Upper lobe of left lung (tissue), 6 donors: ENCODE measurements around the gene TPT1. TPM values are rescaled to one million over a fixed set of nuclear protein-coding genes. Genes with fewer than 3 reads are reported as not detected.

ENCODE experiments used
- ATAC-seq, 2 donors: fragments of 200-7000 bp; cut with Tn5 transposase; one replicate each; pipeline ENCODE4 v1.9.1; 2022; ENCODE audit warnings: mild to moderate bottlenecking in 2 of 2, moderate library complexity in 2 of 2; ENCODE audit not compliant: low FRiP score in 2 of 2
- DNase-seq, 2 donors: peaks; one replicate each; pipeline ENCODE4 v3.0.0-alpha.2; 2019 to 2020
- H3K27ac ChIP-seq, 4 donors: fragments of 200-600 bp; sonication (generic); one replicate each; pipeline ENCODE4 v1.5.1; 2016 to 2019
- H3K27me3 ChIP-seq, 4 donors: fragments of 200-600 bp; sonication (generic); one replicate each; pipeline ENCODE4 v1.5.1; 2017 to 2019
- H3K36me3 ChIP-seq, 4 donors: fragments of 200-600 bp; sonication (generic); one replicate each; pipeline ENCODE4 v1.5.1; 2016 to 2019
- H3K4me1 ChIP-seq, 4 donors: fragments of 200-600 bp; sonication (generic); one replicate each; pipeline ENCODE4 v1.5.1; 2018 to 2019
- H3K4me3 ChIP-seq, 4 donors: fragments of 200-600 bp; sonication (generic); one replicate each; pipeline ENCODE4 v1.5.1; 2017 to 2019; ENCODE audit warnings: mild to moderate bottlenecking in 2 of 4, moderate library complexity in 1 of 4
- H3K9me3 ChIP-seq, 4 donors: fragments of 200-600 bp; sonication (generic); one replicate each; pipeline ENCODE4 v1.5.1; 2018 to 2019
- EP300 ChIP-seq, 4 donors: sonication (generic); formaldehyde crosslinking; IDR thresholded peaks; one replicate each; pipeline ENCODE4 v1.5.1; 2017; ENCODE audit warnings: antibody characterized with exemption in 4 of 4, control low read depth in 2 of 4
- POLR2A ChIP-seq, 4 donors: fragments of 450-650 bp; IDR thresholded peaks; one replicate each; pipeline ENCODE4 v1.5.1; 2016 to 2017; ENCODE audit warnings: antibody characterized with exemption in 4 of 4, mild to moderate bottlenecking in 2 of 4
- POLR2AphosphoS5 ChIP-seq, 2 donors: sonication (generic); formaldehyde crosslinking; IDR thresholded peaks; one replicate each; pipeline ENCODE4 v1.5.1; 2017; ENCODE audit warnings: antibody characterized with exemption in 2 of 2
- WGBS, 2 donors: methylation state at CpG; one replicate each; pipeline ENCODE4 v1.1.5; 2017 to 2018; 5-methylcytosine and 5-hydroxymethylcytosine counted together
- total RNA-seq, 6 donors: library from RNA; depleted of rRNA in 4 of 6; stranded (reverse); fragments of >200 nt in 4 of 6; gene quantifications; one replicate each; pipeline versions ENCODE4 v1.1.0 to v1.2.1, GENCODE V29; 2016 to 2021
- TF ChIP-seq, protein P1 (sequence below), 6 experiments: fragments of 450-650 bp in 4 of 6; fragments of 200-600 bp in 2 of 6; sonication (generic) in 2 of 6; IDR thresholded peaks; one replicate each; pipeline ENCODE4 v1.5.1; 2016 to 2019; ENCODE audit warnings: antibody characterized with exemption in 6 of 6
- donor health status: DM: no; HTN: no; CAD: no; lungs with moderate emphysema.
- donor health status: DM: no; HTN: yes; CAD: no; lungs with severe emphysema.

Gene TPT1
- total RNA-seq, 6 donors from 2014 or later: 1,931 to 4,546 (median 2,844) TPM

DNA sequence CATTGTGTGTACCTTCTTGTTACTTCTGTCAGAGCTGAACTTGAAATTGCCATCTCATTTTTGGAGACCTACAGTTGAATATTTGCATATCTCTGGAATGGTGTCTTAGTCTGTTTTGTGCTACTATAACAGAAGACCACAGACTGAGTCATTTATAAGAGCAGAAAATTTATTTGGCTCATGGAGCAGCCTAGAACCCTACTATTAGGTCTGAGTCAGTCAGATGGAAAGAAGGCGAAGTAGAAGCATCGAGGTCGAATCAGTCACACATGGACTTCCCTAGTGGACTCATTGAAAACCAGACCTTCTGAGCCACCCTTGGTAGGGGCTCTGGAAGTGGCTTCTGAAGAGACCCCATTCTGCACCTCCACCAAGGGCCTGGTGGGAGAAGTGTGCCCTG, 33.9 kb upstream of the TPT1 start:
- ATAC-seq: no peak
- Histone ChIP-seq H3K9me3 (no peaks in the 10 kb centered on the region), H3K36me3 (no peaks in the 10 kb centered on the region), H3K4me1 (peaks cover 5 to 11% (median 8%) of the 10 kb centered on the region in 4 donors), H3K27ac (no peak overlapping the region), H3K4me3 (no peak overlapping the region), H3K27me3 (no peaks in the 10 kb centered on the region)
- WGBS, 2 donors: 93 to 97% methylated on average over 3 of the region's 3 CpGs
- TF ChIP-seq, protein P1, sequence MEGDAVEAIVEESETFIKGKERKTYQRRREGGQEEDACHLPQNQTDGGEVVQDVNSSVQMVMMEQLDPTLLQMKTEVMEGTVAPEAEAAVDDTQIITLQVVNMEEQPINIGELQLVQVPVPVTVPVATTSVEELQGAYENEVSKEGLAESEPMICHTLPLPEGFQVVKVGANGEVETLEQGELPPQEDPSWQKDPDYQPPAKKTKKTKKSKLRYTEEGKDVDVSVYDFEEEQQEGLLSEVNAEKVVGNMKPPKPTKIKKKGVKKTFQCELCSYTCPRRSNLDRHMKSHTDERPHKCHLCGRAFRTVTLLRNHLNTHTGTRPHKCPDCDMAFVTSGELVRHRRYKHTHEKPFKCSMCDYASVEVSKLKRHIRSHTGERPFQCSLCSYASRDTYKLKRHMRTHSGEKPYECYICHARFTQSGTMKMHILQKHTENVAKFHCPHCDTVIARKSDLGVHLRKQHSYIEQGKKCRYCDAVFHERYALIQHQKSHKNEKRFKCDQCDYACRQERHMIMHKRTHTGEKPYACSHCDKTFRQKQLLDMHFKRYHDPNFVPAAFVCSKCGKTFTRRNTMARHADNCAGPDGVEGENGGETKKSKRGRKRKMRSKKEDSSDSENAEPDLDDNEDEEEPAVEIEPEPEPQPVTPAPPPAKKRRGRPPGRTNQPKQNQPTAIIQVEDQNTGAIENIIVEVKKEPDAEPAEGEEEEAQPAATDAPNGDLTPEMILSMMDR (IDR thresholded peaks at IDR 0.05): no peak
- no peak for TF ChIP-seq POLR2A (IDR thresholded peaks at IDR 0.05)
- no peak for DNase-seq

DNA sequence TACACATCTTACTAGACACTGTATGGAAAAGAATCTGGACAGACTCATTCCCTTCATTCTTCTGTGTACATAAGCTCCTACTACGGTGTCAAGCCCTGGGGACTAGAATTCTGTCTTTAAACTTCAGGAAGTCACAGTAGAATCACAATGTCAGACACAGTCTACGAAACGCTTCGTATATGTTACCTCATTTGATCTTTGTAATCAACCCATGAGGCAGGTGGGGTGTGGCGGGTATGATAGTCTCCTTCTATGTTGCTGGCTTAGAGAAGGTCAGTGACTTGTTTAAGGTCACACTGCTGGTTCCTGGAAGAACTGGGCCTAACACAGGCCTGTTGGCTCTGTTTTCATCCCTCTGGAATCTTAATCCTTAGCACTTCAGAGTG, 32.2 kb upstream of the TPT1 start:
- H3K36me3 ChIP-seq: no peaks in the 10 kb centered on the region
- H3K4me3 ChIP-seq: no peak overlapping the region
- TF ChIP-seq, protein P1 (IDR thresholded peaks at IDR 0.05): no peak
- no peak for TF ChIP-seq POLR2A (IDR thresholded peaks at IDR 0.05)
- no peak for TF ChIP-seq EP300 (IDR thresholded peaks at IDR 0.05)
- no peak for TF ChIP-seq POLR2AphosphoS5 (IDR thresholded peaks at IDR 0.05)
- no peaks in the 10 kb centered on the region for H3K9me3 ChIP-seq
- peaks cover 5 to 15% (median 9%) of the 10 kb centered on the region in 4 donors for H3K4me1 ChIP-seq
- 77 to 82% methylated on average over 5 of the region's 5 CpGs for WGBS, 2 donors
- no peak overlapping the region for H3K27ac ChIP-seq
- no peak for DNase-seq
- no peak for ATAC-seq
- no peaks in the 10 kb centered on the region for H3K27me3 ChIP-seq

DNA sequence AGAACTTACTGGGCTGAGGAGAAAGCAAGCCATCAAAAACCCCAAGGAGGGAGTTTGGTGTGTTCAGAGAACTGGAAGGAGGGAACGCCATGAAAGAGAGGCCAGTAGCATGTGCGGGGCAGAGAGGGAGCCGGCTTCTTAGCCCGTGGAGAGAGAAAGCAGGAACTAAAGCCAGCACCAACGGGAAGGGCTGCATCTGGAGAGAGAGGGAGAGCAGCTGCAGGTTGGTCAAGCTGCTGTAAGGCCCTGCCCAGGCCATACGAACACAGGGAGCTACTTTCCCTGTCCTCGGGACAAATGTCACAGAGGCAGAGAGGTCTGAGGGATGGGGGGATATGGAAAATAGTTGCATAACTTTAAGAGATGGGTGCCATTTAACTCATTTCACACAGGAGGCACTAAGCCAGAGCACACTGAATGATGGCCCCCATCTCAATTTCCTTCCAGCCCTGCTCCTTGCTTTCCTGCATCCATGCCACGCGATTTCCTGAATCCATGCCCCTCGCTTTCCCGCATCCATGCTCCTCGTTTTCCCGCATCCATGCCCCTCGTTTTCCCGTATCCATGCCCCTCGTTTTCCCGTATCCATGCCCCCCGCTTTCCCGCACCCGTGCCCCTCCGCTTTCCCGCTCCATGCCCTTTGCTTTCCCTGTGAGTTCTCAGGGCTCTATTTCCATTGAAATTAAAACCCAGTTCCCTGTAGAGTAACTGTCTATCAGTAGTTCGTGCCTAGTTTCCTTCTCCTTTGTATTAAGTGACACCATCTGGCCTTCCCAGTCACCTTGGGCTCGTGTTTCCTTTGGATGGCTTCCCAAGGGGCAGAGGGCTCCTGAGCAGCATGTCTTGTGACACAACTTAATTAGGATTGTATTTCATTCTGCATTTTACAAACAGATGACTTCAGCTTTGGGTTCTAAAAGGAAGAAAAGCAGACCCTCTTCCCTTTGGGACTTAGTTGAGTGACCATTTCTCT, 31.5 kb upstream of the TPT1 start:
- no peaks in the 10 kb centered on the region for H3K36me3 ChIP-seq
- no peak overlapping the region for H3K27ac ChIP-seq
- no peak overlapping the region for H3K4me3 ChIP-seq
- no peaks in the 10 kb centered on the region for H3K27me3 ChIP-seq
- H3K4me1 ChIP-seq: peaks cover 10 to 22% (median 11%) of the 10 kb centered on the region in 4 donors
- TF ChIP-seq, protein P1 (IDR thresholded peaks at IDR 0.05): no peak
- no peak for TF ChIP-seq POLR2A (IDR thresholded peaks at IDR 0.05)
- no peak for TF ChIP-seq POLR2AphosphoS5 (IDR thresholded peaks at IDR 0.05)
- TF ChIP-seq EP300 (IDR thresholded peaks at IDR 0.05): no peak
- H3K9me3 ChIP-seq: no peaks in the 10 kb centered on the region
- DNase-seq (no peak), ATAC-seq (no peak)
- WGBS, 2 donors: 82 to 83% methylated on average over 24 of the region's 24 CpGs

DNA sequence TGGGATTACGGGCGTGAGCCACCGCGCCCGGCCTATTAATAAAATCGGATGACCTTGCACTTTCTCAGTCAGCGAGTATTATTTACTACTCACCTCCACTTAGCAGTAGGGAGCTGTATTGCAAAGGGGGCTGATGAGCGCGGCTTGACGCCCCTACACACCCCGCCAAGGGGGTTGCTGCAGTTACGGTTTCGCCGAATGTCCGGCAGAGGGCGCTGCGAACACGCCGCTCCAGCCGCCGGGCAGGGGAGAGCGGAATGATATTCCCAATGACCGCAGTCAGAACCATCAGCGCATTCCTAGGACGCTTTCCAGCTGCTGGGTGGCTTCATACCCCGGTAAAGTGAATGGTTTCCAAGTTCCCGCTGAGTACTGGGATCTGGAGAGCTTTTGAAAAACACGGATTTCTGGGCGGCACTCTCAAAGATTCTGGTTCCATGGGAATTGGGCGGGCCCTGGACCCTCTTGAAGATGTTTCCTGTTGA, 30.0 kb upstream of the TPT1 start:
- no peak for TF ChIP-seq EP300 (IDR thresholded peaks at IDR 0.05)
- TF ChIP-seq POLR2A (IDR thresholded peaks at IDR 0.05): no peak
- TF ChIP-seq POLR2AphosphoS5 (IDR thresholded peaks at IDR 0.05): no peak
- TF ChIP-seq, protein P1 (IDR thresholded peaks at IDR 0.05): peak; percentile 84 to 92 (median 88)
- no peaks in the 10 kb centered on the region for H3K9me3 ChIP-seq
- 21 to 48% methylated on average over 5 to 30 of the region's 30 CpGs for WGBS, 2 donors
- peak; percentile 57 to 92 for DNase-seq
- no peak overlapping the region for H3K4me3 ChIP-seq
- peaks cover 14 to 25% (median 14%) of the 10 kb centered on the region in 4 donors for H3K4me1 ChIP-seq
- H3K36me3 ChIP-seq: no peaks in the 10 kb centered on the region
- no peak overlapping the region for H3K27ac ChIP-seq
- peak; percentile 86 to 92 for ATAC-seq
- no peaks in the 10 kb centered on the region for H3K27me3 ChIP-seq
